ENCODE data around the gene CHST7.

CHST7 gene

GRCh38 chrX:46607916-46608315 is 34.4 kb downstream of the CHST7 start:
- no peak for TF ChIP-seq MYC (IDR thresholded peaks at IDR 0.05; ENCODE audit: low read depth, low read length)
- TF ChIP-seq, protein P1, sequence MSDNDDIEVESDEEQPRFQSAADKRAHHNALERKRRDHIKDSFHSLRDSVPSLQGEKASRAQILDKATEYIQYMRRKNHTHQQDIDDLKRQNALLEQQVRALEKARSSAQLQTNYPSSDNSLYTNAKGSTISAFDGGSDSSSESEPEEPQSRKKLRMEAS (IDR thresholded peaks at IDR 0.05; ENCODE audit: low read depth, low read length): no peak
- TF ChIP-seq POLR2A (IDR thresholded peaks at IDR 0.05; ENCODE audit: extremely low read depth, insufficient read length): no peak
- TF ChIP-seq CTCF (IDR thresholded peaks at IDR 0.05; ENCODE audit: low read depth, low read length): no peak
- DNase-seq (ENCODE audit: low read depth): no peak
- H3K4me3 ChIP-seq (ENCODE audit: low read depth, low read length): no peak overlapping the region

DNA sequence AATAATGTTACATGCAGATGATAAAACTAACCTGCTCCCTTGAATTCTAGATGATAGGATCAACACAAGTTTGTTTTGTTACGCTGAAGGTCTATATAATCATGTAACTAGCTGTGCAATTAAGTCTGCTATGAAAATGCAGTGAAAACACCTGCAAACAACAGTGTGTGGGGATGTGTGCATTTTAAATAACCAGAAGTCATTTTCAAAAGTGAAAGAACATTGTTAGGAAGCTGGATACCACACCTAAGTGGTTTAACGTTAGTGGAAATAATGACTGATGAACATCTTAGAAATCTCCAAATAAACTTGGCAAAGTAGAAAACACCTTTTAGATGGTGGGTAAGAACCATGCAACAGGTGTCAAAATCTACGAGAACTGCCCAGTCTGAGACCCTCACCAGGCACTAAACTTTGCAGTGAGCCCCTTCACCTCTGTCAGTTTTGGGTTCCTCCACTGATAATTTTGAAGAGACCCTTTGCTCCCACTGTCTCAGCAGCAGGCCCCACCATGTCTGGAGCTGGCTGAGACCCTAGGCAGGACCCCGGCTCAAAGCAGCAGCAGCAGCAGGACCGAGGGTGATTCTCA is 36.6 kb downstream of the CHST7 start:
- DNase-seq (ENCODE audit: low read depth): no peak
- H3K4me3 ChIP-seq (ENCODE audit: low read depth, low read length): no peak overlapping the region
- no peak for TF ChIP-seq POLR2A (IDR thresholded peaks at IDR 0.05; ENCODE audit: extremely low read depth, insufficient read length)
- TF ChIP-seq MYC (IDR thresholded peaks at IDR 0.05; ENCODE audit: low read depth, low read length): no peak
- TF ChIP-seq CTCF (IDR thresholded peaks at IDR 0.05; ENCODE audit: low read depth, low read length): no peak
- TF ChIP-seq, protein P1 (IDR thresholded peaks at IDR 0.05; ENCODE audit: low read depth, low read length): no peak

DNA sequence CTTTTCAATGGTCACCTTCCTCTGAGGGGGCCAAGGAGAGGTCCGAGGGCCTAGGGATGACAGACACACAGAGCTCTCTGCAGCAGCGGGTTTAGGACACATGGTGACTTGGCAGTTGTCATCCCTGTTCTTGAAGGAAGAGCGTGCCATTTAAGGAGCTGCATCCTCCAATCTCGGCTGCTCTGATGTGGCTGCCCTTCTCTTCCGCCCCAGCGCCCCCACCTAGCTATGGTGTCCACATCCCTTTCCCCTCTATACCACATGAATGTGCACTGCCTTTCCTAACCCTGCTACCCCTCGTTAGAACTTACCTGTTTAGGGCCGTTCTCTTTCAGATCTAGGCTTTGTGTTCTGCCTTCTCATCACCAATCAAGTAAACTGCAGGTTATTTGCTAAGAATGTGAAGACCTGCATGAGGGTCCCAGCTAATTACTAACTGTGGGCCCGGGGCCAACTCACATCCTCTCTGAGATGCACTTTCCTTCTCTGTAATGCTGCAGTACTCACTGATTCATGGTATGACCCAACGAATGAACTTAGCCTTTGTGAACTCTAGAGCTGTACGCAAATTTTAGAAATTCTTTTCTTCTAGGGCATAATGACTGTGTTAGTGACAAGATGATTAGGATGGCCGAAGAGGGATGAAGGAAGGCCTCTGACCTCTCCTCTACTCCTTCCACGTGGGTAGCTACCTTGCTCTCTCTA is 38.2 kb downstream of the CHST7 start:
- TF ChIP-seq CTCF (IDR thresholded peaks at IDR 0.05; ENCODE audit: low read depth, low read length): no peak
- TF ChIP-seq, protein P1 (IDR thresholded peaks at IDR 0.05; ENCODE audit: low read depth, low read length): no peak
- TF ChIP-seq POLR2A (IDR thresholded peaks at IDR 0.05; ENCODE audit: extremely low read depth, insufficient read length): no peak
- TF ChIP-seq MYC (IDR thresholded peaks at IDR 0.05; ENCODE audit: low read depth, low read length): no peak
- no peak for DNase-seq (ENCODE audit: low read depth)
- H3K4me3 ChIP-seq (ENCODE audit: low read depth, low read length): no peak overlapping the region

- H3K4me3 ChIP-seq (ENCODE audit: low read depth, low read length): no peak overlapping the region
- DNase-seq (ENCODE audit: low read depth): no peak
- TF ChIP-seq MYC (IDR thresholded peaks at IDR 0.05; ENCODE audit: low read depth, low read length) (no peak), POLR2A (IDR thresholded peaks at IDR 0.05; ENCODE audit: extremely low read depth, insufficient read length) (no peak), CTCF (IDR thresholded peaks at IDR 0.05; ENCODE audit: low read depth, low read length) (no peak)
- TF ChIP-seq, protein P1 (IDR thresholded peaks at IDR 0.05; ENCODE audit: low read depth, low read length): no peak
Measured at GRCh38 chrX:46617906-46618305, 44.3 kb downstream of the CHST7 start.

DNA sequence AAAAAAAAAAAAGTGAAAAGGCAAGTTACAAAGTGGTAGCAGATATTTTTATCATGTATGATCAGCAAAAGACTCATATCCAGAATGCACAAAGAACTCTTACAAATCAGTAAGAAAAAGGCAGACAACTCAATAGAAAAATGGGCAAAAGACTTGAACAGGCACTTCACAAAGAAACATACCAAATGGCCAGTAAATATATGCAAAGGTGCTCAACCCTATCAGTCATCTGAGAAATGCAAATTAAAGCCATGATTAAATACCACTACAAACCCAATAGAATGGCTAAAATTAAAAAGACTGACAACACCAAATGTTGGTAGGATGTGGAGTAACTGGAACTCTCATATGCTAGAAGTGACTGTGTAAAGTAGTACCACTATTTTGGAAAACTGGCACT is 45.4 kb downstream of the CHST7 start:
- H3K4me3 ChIP-seq (ENCODE audit: low read depth, low read length): no peak overlapping the region
- no peak for TF ChIP-seq CTCF (IDR thresholded peaks at IDR 0.05; ENCODE audit: low read depth, low read length)
- no peak for TF ChIP-seq MYC (IDR thresholded peaks at IDR 0.05; ENCODE audit: low read depth, low read length)
- TF ChIP-seq POLR2A (IDR thresholded peaks at IDR 0.05; ENCODE audit: extremely low read depth, insufficient read length): no peak
- TF ChIP-seq, protein P1 (IDR thresholded peaks at IDR 0.05; ENCODE audit: low read depth, low read length): no peak
- DNase-seq (ENCODE audit: low read depth): no peak
